Right kidney (tissue), 1 donor: ENCODE measurements around the gene CCR6.
"Not testable (repeated sequence)": the region's sequence is repeated elsewhere in the genome, so short reads cannot be mapped to it uniquely, and the experiment has no call there.

ENCODE experiments used
- DNase-seq: peaks from one replicate; pipeline ENCODE4 v3.0.0-alpha.2; 2016

Gene CCR6

DNA sequence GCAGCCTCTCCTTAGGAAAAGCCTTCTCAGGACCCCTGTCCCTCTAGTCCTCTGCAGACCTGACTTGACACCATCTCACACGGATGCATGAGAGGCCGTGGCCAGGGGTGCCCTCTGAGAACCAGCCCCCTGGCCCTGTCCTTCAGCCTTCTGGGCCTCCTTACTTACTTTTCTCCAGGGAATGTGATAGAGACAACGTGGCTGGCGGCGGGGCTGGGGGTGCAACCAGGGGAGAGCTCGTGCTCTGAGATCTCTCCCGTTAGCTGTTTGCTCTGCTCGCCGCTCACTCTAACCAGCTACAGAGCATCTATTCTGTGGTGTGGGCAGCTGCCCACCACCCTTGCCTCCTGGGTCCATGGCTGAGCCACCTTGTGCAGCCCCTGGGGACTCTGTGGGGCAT, 20.1 kb downstream of the CCR6 start:
- no peak for DNase-seq

- no peak for DNase-seq
Observed at GRCh38 chr6:167145461-167145860, 22.6 kb downstream of the CCR6 start.

DNA sequence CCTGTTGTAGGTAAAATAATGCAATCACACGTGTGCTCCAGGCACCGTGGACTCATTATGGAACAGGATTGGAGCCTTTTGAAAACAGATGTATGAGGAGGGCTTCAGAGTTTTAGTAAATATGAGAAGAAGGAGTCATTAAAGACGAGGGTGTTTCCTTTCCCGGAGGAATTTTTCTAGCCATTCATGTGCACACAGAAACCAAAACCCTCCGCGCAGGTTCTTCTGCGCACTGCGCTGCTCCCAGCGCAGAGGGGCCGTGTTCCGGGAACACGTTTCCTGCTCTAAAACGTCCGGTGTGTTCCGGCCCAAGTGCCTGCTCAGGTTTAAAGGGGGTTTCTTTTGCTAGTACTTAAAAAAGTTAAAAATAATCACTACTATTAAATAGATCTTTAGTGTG, 23.2 kb downstream of the CCR6 start:
- DNase-seq: peak; percentile 15

GRCh38 chr6:167146977-167147376, 24.1 kb downstream of the CCR6 start:
- peak; percentile 33 for DNase-seq

- no peak for DNase-seq
Observed at GRCh38 chr6:167148021-167148420, 25.1 kb downstream of the CCR6 start.

DNA sequence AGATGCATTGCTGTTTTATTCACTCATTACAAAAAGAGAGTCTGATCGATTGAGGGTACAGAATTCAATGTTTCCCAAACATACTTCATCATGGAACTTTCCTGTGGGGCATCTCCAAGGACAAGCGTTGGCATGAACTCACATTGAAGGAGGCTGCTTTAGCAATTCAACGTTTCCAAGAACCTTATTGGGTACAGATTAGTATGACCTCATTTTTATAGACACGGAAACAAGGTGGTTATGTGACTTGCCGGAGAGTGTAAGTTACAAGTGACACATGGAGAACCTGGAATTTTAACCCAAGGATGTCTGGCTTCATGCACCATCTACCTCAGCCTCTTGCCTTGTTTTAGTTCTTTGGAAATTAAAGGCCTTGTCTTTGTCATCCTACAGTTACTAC, 26.1 kb downstream of the CCR6 start:
- no peak for DNase-seq

DNA sequence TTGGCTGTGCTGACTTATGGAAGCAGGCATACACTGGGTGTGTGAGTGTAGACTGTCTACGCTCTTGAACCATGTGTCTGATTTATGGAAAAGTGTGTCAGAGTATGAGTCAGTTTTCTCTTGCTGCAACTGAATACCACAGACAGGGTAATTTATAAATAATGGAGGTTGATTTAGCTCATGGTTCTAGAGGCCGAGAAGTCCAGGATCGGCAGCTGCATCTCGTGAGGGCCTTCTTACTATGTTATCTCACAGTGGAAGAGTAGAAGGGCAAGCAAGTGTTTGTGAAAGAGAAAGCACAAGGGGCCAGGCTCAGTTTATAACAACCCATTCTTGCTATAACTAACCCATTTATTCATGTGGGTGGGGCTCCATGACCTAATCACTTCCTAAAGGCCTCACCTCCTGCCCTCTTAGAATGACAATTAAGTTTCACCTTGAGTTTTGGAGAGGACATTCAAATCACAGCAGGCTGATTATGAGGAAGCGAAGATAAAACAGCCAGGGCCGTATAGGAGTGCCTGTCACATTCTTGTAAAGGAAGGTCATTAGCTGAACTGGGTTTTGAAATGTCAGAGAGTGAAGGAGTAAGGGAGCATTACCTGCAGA, 28.1 kb downstream of the CCR6 start:
- DNase-seq: no peak

DNA sequence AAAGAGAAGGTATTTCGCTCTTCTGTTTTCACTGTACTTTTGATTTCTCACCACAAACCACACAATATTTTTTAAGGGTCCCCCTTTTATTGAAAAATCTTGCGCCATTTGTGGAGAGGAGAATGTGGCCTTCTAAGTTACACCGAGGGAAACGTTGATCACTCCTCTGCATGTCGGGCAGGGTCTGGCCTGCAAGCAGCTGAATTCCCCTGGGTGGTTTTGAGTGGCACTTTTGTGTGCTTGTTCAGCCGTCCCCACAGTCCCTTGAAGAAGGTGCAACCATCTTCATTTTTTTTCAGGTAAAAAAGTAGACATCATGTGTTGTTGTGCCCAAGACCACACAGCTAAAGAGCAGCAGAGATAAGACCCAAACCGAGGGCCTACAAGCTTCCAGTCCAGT, 28.8 kb downstream of the CCR6 start:
- DNase-seq: no peak

- DNase-seq: no peak
Observed at GRCh38 chr6:167152862-167153261, 30.0 kb downstream of the CCR6 start.

- no peak for DNase-seq
Observed at GRCh38 chr6:167153521-167153959, 30.6 kb downstream of the CCR6 start.

DNA sequence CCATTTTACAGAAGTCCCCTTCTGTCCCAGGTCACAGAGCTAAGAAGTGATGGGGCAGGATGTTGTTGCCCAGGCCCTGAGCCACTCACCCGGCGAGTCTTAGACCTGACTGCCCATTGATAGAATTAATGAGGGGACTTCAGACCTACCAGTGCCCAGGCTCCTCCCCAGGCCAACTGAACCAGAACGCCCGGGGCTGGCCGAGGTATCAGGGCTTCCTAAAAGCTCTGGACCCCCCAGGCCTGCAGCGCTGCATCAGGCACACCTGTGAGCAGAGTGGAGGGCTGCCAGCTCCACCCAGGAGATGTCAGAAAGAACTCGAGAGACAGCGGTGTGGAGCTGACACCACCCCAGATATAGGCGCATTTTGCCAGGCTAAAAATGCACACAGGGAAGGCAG, 31.4 kb downstream of the CCR6 start:
- DNase-seq: no peak

GRCh38 chr6:167154895-167155294, 32.0 kb downstream of the CCR6 start:
- DNase-seq: no peak

- DNase-seq: no peak
Observed at GRCh38 chr6:167157414-167157813, 34.5 kb downstream of the CCR6 start.

- DNase-seq: no peak
Observed at GRCh38 chr6:167157863-167158262, 35.0 kb downstream of the CCR6 start, which contains the start of gene GPR31. TSS of gene GPR31 (minus strand) at chr6:167157980. CDS start at chr6:167157831, 149 bp downstream.

DNA sequence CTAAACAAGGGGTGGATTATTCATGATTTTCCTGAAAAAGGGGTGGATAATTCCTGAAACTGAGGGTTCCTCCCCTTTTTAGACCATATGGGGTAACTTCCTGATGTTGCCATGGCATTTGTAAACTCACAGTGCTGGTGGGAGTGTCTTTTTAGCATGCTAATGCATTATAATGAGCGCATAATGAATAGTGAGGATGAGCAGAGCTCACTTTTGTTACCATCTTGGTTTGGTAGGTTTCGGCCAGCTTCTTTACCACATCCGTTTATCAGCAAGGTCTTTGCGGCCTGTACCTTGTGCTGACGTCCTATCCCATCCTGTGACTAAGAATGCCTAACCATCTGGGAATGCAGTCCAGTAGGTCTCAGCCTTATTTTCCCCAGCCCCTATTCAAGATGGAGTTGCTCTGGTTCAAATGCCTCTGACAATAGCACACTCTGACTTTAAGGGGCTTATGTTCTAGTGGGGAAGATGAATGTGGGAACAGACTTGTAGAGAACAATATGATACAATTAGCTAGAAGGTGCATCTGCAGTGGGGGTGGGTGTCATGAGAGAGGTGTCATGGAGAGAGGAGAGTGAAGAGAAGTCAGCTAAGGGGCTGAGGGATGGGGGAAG, 39.1 kb downstream of the CCR6 start:
- no peak for DNase-seq

DNA sequence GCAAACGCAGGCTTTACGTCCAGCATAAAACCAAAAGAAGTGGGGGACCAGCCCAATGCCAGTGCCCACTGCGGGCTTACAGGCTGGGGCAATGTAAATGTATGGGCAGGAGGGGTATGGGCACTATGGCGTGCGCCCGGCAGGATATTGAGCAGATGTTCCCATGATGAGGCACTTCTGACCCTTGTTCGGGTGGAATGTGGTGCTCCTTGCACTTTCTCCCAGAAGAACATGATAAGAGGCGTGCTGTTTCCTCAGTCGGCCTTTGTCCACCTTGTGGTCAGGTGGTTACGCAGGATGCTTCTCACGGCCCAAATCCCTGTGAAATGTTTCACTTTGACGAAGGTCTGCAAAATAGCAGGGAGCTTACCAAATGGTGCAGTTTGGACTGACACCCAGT, 39.7 kb downstream of the CCR6 start:
- no peak for DNase-seq

- DNase-seq: no peak
Observed at GRCh38 chr6:167163476-167164011, 40.6 kb downstream of the CCR6 start.

DNA sequence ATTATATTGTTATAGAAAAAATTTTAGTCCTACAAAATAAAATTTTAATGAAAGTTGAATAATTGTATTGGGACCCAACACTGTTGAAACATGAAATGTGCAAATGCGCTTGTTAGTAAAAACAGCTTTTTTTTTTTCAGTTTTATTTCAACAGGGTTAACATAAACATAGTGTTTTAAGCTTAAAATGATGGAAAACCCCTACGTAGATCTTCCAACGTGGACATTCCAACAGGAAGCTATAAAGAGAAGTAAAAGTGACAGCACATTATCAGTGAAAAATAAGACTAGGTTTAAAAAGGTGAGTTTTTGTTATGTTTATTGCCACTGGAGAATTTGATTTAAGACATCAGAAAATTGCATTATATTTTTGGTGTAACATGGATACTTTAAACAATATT, 41.4 kb downstream of the CCR6 start:
- DNase-seq: no peak

DNA sequence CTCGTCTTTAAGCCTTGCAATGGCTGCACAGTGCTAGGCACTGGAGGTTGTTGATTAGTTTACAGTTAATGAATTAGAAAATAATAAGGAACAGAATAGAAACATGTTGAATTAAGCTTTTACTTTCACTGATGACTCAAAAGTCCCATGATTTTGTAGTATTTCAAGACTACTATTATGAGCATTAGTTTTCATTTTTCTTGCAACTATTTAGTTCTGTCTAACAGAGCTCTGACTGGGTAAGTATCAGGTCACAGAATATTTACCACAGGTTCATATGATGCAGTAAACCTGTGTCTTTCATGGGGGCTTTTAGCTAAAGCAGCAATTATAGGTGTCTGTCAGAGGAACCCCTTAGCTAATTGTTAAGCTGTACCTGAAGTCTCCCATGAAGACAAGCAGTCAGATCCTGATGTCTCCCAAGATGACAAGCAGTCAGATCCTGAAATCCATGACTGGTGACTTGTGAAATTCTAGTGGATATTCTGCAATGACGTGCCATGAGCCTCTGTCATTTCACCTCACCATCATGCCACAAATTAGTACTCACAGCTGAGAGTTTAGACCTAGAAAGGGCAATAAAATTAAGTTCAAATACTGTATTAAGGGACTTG, 43.1 kb downstream of the CCR6 start:
- DNase-seq: no peak

DNA sequence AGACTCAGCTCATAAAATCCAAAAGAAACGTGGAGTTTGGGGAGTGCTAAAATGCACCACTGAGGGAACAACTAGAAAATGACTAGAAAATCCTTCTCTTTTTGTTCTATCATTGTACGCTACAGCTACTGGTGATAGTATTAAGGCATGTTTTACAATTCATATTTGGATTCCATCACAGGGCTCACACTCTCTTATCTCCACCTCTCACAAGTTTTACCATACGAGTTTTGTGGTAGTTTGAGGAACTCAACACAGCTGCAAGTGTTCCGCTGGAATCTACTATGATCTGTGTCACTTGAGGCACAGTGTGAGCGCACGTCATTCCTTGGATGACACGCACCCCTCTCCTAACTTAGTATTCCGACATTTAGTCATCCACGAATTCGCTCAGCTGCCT, 44.8 kb downstream of the CCR6 start:
- DNase-seq: not testable (repeated sequence)

DNA sequence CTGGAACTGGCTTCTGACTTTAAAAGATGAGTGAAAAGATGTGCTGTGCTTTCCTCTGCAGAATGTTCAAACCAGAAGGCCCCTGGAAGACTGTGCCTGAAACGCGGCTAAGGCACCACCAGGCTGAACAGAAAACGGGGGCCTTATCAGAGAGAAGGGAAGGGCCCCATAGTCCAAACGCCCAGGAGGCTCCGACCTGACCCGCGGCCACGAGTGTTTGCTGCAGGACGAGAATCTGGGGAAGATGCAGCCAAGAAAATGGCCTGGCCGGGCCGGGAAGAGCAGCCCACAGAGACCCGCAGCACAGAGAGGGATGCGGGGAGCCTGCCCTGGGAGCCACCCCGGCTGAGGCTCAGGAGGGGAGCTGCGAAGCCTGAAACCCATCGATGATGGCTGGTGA, 45.4 kb downstream of the CCR6 start:
- not testable (repeated sequence) for DNase-seq

DNA sequence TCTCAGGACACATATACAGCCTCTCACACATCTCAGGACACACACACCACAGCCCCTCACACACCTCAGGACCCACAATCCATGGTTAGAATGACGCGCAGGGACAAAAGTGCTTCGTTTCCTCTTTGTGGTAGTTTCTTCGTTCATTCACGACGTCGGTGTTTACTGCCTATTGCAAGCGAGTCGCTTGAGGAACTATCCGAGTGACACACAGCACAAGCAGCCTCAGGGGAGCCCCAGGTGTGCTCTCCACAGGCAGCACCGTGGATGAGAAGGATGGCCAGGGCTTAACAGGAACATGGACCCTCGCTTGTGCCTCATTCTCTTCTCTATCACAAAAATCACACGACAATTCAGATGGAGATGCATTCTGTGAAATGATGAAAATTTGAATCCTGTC, 47.0 kb downstream of the CCR6 start:
- DNase-seq: not testable (repeated sequence)

- DNase-seq: not testable (repeated sequence)
Observed at GRCh38 chr6:167171300-167171699, 48.4 kb downstream of the CCR6 start.

DNA sequence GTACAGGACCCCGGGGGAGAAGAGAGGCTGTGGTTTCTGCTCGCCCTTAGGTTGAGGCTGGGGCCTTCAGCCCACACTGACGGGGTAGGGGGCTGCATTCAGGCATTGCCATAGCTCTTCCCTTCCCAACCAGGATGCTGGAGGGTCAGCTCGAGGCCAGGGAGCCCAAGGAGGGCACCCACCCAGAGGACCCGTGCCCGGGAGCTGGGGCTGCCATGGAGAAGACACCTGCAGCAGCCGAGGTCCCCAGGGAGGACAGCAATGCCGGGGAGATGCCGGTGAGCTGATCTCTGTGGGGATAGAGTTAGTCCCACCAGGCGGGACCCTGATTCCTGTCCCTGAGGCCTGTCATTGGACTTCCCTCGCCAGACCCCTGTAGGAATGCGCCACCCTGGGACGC, 49.1 kb downstream of the CCR6 start:
- DNase-seq: not testable (repeated sequence)
